Epithelial cell of proximal tubule (primary cell): ENCODE data around the gene KCNC2. TPM values are rescaled to one million over a fixed set of nuclear protein-coding genes. Genes with fewer than 3 reads are reported as not detected.

ENCODE experiments used
- DNase-seq: peaks from one replicate; pipeline ENCODE4 v3.0.0-alpha.2; 2011; ENCODE audit warnings: low read depth
- H3K4me3 ChIP-seq: 2 replicates; pipeline ENCODE4 v1.5.1; 2011; ENCODE audit warnings: low read depth, mild to moderate bottlenecking, low read length
- CTCF ChIP-seq: conservative IDR thresholded peaks from 2 replicates; pipeline ENCODE4 v1.5.1; 2012; ENCODE audit warnings: low read depth, mild to moderate bottlenecking, low read length
- total RNA-seq: library from RNA; depleted of rRNA; stranded (reverse); fragments of >200 nt; gene quantifications from 2 replicates; pipeline ENCODE4 v1.2.3, GENCODE V29; 2015

KCNC2 gene
- total RNA-seq, 1 donor from 2014 or later = not detected

DNA sequence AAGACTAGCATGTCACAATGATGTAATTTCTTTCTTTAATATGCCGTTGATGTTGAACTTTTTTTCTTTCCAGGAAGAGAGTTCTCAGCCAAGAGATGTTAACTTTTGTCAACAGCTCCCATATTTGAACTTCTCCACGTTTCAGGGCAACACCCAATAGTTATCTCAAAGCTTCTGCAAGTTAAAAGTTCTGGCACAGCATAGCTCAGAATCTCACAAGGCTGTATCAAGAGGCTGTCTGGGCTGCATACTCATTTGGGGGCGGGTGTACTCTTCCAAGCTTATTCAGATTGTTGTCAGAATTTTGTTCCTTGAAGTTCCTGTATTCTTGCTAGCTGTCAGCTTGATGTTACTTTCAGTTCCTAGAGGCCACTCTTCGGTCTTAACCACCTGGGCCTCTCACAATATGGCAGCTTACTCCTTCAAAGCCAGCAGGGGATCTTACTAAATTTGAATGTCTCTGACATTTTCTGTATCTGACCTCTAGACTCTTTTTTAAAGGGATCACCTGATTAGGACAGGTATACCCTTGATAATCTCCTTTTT is 38.9 kb downstream of the KCNC2 start:
- TF ChIP-seq CTCF = no peak

GRCh38 chr12:75162845-75163244 is 46.8 kb downstream of the KCNC2 start:
- no peak for DNase-seq
- no peak for TF ChIP-seq CTCF
- no peak overlapping the region for H3K4me3 ChIP-seq

More for the DNA sequence above, 38.9 kb downstream of the KCNC2 start:
- no peak overlapping the region for H3K4me3 ChIP-seq
- no peak for DNase-seq

DNA sequence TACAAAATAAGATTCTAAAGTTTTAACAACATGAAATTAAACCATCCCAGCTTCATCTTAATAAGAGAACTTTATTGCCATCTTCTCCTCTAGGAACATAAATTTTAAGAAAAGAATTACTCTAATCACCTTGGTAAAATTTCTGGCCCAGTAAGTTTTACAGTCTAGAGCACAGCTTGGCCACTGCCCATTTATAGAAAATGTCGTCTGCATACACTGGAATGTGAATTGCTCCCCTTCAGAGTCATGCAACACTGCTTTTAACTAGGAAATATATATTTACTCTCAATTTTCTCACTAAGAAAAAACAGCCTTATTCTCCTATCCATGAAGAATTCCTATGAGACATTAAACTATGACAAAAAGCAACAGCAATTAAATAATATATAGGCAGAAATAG is 48.2 kb downstream of the KCNC2 start:
- no peak for DNase-seq
- H3K4me3 ChIP-seq = no peak overlapping the region
- no peak for TF ChIP-seq CTCF

- no peak for TF ChIP-seq CTCF
- no peak for DNase-seq
- H3K4me3 ChIP-seq = no peak overlapping the region
Observed at GRCh38 chr12:75157385-75157784, 52.3 kb downstream of the KCNC2 start.

DNA sequence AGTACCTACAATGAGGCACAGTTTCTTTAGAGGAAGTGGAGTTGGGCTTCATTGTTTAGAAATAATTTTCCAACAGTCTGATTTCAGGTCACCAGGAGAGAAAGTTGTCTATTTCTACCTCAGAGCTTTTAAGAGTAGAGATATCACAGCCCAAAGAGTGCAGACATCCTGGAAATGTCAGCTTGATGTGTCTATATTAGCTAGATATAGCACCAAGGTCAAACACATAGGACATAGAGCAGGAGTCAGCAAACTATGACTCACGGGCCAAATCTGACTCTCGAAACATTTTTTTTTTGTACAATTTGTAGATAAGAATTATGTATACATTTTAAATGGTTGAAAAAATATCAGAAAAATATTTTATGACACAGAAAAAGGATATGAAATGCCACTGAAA is 53.7 kb downstream of the KCNC2 start:
- no peak for DNase-seq
- H3K4me3 ChIP-seq = no peak overlapping the region
- TF ChIP-seq CTCF = no peak

DNA sequence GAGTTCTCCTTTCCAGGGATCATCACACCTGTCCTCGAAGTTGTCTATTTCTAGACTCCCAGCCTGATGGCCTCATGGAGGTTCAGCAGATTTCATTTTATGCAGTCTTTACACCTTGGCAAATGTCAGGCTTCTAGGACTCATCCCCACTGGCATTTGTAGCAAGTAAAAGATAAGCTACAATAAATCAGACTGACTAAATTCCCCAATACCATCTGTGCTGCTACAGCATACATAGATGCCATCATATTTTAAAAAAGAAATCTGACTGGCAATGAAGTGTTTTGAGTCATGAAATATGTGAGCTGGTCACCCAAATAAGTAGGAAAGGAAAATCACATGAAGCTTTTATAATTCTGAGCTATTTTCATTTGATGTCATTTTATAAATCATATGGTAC is 55.3 kb downstream of the KCNC2 start:
- no peak for DNase-seq
- no peak for TF ChIP-seq CTCF
- H3K4me3 ChIP-seq = no peak overlapping the region

- H3K4me3 ChIP-seq = no peak overlapping the region
- TF ChIP-seq CTCF = no peak
- no peak for DNase-seq
Observed at GRCh38 chr12:75139196-75139595, 70.4 kb downstream of the KCNC2 start.
